ENCODE measurements around the gene SPRR5.

The SPRR5 gene

DNA sequence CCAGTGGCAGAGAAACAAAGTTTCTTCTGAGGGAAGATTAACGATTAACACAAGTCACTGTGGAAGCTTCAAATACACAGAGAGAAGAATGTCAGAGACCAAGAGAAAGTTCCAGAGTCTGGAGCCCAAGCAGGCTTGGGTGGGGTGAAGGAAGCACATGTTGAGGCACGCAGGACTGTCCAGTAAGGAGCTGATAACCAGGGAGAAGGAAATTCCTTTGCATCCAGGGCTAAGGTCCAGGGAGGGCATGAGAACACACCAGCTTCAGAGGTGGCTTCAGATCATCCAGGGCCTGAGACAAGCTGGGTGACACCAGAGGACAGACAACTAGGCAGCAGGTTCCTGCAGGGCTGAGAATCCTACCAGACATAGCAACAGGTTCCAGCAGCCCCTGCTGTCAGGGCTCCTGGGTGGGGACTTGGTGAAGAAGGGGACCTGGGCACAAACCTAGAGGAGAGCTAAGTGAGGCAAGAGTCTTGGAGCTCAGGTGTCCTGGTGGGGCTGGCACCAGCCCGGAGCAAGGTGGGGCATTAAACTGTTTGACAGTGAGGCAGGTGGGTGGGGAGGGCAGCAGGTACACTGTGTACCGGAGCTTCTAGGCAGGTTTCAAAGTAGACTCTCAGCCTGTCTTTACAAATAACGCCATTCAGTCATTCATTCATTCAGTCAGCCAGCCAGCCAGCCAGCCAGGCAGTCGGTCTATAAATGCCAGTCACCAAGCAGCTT is 34.3 kb downstream of the SPRR5 start:
- FAIRE-seq (no peak), DNase-seq (ENCODE audit: low spot score) (no peak)

DNA sequence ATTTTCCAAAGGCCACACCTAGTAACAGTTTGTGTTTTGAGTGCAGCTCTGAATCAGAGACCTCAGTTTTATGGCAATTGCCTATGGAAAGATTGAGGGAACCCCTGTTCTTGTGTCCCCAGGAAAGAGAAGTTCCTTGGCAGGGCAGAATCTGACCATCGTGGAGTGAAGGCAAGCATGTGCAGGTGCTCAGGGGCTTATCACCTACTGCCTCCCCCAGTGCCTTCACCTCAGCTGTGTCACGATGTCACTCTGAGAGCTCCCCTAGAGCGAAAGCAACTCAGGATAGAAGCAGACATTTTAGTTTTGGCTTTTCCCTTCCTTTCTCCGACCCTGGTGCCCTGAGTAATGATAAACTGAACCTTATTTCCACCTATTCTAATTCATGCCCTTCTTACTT is 35.1 kb downstream of the SPRR5 start:
- no peak for DNase-seq (ENCODE audit: low spot score)
- FAIRE-seq = no peak

DNA sequence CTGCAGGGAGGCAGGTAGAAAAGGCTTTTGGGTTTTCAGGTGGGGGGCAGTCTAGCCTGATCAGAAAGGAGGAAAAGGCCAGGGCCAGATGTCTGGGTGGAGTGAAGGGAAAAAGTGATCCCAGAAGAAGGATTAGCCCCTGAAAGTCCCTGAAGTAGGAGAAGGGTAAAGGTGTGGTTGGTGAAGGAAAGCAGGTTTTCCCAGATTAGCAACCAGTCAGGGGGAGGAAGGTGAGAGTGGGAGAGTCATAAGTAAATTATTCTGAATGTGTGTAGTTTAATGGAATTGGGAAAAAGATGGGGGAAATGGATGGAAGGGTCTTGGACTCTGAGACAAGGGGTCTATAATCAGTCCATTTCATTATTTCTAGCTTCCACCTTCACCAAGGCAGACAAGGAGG is 36.2 kb downstream of the SPRR5 start:
- DNase-seq (ENCODE audit: low spot score) (no peak), FAIRE-seq (no peak)

DNA sequence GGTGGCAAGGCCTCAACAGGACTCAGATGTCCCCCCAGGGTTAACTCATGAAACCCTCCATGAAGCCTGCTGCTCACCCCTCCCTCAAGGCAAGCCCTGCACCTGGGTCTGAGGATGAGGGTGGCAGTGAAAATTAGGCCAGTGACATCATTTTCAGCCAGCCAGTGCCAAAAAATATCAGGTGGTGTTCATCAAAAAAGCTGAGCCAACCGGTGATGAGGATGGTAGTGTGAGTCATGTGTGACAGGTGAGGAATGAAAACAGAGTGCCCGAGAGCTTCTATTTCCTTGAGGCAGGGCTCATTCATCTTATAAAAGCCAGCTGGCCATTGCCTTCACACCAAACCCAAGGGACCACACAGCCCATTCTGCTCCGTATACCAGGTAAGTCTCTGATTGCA is 36.7 kb downstream of the SPRR5 start, which contains the start of gene SPRR1A:
TSS of gene SPRR1A (plus strand) at position 339 of the 400 bp plus-strand sequence. CDS start 1,150 bp downstream, outside the sequence.
- FAIRE-seq = no peak
- DNase-seq (ENCODE audit: low spot score) = no peak

DNA sequence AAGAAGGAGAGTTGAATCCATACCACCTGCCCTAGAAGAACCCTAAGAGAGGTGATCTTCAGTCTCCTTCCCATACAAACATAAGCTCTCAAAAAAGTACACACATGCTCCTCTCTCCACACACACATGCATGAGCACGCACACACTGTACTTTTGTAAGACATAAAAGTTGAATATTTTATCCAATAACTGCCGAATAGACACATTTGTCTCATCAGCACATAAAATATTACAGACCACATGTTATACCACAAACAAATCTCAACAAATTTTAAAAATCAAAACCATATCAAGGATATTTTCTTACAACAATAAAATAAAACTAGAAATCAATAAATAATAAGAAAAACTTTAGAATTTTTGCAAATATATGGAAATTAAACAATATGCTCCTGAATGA is 39.6 kb downstream of the SPRR5 start:
- DNase-seq (ENCODE audit: low spot score) (no peak), FAIRE-seq (no peak)

DNA sequence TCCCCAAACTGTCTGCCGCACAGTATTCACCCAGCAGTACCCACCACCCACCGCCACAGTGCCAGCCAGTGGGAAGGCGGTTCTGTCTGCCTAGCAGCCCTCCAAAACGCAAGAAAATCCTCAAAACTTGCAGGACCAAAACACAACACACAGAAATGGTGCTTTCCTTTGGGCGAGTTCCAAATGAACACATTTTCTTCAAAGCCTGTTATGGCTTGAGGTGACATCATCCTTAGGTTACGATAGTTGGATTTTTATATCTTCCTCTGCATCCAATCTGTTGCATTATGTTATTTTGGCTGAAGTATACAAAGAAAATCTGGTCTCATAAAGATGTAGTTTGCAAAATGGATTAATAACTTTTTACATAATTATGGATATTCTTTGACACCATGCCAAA is 46.2 kb downstream of the SPRR5 start:
- FAIRE-seq = peak; percentile 32

DNA sequence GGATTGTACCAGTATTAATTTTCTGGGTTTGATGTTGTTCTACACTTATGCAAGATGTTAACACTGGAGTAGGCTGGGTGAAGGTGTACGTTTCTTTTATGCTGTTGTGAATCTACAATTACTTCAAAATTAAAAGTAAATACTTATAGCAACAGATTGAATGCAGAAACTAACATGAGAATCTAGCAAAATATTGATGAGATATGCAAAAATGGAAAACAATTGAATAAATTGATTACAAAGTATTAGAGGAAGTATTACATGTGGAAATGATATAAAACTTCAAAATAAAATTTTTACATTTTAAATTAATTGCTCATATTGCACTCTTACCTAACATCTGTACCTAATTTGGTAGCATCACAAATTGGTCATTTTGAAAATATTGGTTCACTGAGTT is 48.8 kb downstream of the SPRR5 start:
- no peak for DNase-seq (ENCODE audit: low spot score)
- FAIRE-seq = no peak

More for the DNA sequence above, 46.2 kb downstream of the SPRR5 start:
- no peak for DNase-seq (ENCODE audit: low spot score)

DNA sequence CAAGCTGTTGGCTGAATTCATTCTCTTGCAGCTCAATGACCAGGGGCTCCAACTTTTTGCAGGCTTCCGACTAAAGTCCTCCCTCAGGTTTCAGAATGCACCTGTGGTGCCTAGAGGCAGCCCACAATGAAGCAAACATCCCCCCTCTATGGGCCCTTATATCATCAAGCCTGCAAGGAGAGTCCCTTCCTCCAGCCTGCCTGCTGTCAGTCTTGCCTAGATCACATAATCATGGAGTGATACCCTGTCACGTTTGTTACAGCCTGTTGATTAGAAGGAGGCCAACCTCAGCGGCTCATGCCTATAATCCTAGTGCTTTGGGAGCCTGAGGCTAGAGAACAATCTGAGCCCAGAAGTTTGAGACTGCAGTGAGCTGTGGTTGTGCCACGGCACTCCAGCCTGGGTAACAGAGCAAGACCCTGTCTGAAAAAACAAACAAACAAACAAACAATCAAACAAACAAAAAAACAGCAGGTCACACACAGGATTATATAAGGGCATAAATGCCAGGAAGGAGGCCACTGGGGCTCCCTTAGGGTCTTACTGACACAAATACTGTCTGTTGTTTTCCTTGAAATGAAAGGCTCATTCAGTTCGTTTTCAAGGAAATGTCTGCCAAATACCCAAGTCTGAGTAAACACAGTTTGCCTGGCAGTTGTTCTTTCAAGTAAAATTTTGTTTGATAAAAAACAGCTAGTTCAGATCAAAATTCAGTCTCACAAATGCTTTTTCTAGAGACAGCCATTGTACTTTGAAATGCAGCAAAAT is 49.8 kb downstream of the SPRR5 start:
- FAIRE-seq (no peak), DNase-seq (ENCODE audit: low spot score) (no peak)

DNA sequence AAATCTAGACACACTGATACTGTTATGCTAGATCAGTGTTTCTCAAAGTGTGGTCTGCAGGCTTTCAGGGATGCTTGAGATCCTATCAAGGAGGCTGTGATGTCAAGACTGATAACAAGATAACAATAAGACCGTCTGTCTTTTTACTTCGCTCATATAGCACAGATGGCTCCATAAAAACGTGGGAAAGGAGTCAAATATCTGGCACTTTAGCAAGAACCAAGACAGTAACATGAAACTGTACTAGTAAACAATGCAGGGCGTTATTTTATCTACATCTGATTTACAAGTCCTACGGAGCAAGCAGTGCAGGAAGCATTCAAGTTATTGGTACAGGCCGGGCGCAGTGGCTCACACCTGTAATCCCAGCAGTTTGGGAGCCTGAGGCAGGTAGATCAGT is 50.9 kb downstream of the SPRR5 start:
- FAIRE-seq = no peak

DNA sequence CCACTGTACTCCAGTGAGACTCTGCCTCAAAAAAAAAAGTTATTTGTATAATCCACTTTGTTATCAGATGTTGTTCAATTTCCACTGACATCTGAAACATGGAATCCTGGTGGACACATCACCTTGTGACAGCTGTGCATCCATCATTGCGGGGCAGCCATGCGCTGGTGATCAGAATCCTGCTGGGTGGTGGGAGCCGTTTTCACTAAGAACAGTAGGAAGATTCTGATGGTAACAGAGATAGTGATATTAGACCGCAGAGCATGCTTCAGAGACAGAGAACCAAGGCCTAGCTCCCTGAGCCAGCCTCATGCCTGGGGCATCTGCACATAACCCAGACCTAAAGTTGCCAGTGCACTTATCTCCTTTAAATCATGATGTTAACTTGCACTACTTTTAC is 51.5 kb downstream of the SPRR5 start:
- FAIRE-seq (no peak), DNase-seq (ENCODE audit: low spot score) (no peak)

More for the DNA sequence above, 50.9 kb downstream of the SPRR5 start:
- no peak for DNase-seq (ENCODE audit: low spot score)

All from urothelium cell line (cell line).